HG03378 (cell line): ENCODE data around the gene METTL1.

ENCODE experiments used
- ATAC-seq: cut with Tn5 transposase; IDR thresholded peaks from one replicate; pipeline ENCODE4 v1.9.1; 2021; ENCODE audit warnings: mild to moderate bottlenecking, moderate library complexity; ENCODE audit not compliant: unreplicated experiment

The METTL1 gene

DNA sequence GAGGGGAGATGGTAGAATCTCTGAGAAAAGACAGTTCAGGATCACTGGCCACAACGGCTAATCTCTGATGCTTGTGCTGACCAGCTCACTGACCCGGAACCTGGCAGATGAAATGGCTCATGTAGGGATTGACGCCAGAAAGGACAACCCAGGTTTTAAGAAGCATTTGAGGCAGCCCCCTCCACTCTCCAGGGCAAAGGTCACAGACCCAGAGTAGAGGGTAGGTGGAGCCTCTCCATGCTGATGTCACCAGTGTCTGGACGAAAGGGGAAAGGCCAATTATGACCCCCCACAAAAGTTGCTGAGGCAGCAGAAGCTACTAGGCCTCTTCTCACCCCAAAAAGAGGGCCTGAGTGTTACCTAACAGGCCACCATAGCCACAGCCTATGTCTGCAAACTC is 1.2 kb downstream of the METTL1 start:
- no peak for ATAC-seq

DNA sequence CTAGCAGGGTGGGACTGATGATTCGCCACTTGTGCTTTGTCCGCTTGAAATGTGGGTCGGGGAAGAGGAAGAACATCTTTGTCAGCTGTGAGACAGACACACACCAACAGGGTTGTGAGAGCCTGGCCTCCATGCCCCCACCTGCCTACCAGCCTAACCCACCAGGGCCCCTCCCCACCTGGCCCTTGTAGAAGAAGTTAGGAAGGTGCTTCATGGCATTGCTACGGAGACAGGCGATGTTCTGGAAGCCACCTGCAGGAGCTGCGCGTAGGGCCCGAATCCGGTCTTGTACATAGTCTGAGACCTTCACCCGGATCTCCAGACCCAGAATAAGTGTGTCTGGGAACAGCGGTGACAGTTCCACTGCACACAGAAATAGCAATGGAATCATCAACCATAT is 2.3 kb downstream of the METTL1 start:
- ATAC-seq, result no peak

- no peak for ATAC-seq
These were observed 4.0 kb downstream of the METTL1 start for GRCh38 chr12:57767876-57768275.

DNA sequence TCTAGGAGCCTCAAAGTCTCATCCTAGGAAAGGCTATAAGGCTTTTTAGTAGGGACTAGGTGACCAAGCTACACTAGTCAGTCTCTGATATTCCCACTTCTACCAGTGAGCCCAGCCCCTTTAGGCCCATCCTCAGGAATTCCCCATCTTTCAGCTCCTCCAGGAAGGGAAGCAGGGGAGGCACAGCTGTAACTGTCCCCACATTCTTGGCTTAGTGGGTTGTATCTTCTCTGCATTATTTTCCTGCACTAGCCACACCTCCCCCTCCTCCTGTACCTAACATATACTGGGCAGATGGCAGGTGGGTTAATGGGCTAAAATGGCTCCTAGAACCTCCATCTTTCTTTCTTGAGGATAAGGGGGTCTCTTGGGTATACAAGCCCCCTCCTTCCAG is 4.6 kb downstream of the METTL1 start:
- no peak for ATAC-seq

- ATAC-seq, result no peak
These were observed 5.2 kb downstream of the METTL1 start, which contains the start of gene CYP27B1 for GRCh38 chr12:57766464-57767304. TSS of gene CYP27B1 (minus strand) at chr12:57767078. CDS start at chr12:57767041, 37 bp downstream.

GRCh38 chr12:57765698-57766463 is 6.0 kb downstream of the METTL1 start:
- no peak for ATAC-seq

DNA sequence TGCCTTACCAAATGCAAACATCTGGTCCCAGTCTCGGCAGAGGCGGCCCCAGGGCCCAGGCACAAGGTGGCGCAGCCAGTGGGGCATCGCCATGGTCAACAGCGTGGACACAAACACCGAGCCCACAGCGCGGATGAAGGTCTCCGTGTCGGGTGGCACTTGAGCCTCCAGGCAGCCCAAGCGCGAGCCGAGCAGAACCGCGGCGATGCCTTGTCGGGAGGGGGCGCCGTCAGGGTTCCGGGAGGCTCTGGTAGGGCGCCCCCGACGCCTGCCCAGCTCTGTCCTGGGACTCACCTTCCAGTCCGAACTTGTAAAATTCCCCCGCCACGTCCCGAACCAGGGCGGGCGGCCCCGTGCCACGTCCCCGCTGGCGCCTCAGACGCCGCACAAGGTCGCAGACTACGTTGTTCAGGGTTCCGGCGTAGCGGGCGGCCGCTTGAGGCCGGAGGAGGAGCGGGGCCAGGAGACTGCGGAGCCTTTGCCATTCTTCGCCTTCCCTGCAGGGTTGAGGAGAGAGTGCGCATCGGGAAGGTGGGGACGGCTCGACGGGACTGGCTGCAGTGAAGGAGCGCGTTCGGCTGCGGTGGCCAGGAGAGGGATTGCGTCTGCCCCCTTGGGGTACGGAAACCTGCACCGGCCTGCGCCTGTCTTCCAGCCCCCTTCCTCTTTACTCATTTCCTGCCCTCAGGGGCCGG is 6.8 kb downstream of the METTL1 start:
- peak; percentile 48 for ATAC-seq

DNA sequence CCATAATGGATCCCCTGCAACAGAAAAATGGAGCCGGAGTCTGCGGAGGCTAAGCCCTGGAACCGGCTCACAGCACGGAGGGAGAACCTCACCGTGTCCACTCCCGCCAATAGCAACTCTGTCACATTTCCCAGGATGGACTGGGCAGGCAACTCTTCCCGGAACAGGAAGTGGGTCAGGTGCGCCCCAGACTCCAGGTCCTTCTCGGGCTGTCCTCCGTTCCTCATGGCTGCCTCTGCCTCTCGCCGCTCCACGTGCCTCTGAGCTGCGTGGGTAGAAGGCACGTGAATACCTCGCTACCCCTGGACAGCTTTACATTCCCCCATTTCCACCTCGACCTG is 7.3 kb downstream of the METTL1 start:
- peak; percentile 5 for ATAC-seq

- ATAC-seq, result no peak
These were observed 7.8 kb downstream of the METTL1 start for GRCh38 chr12:57763881-57764661.

DNA sequence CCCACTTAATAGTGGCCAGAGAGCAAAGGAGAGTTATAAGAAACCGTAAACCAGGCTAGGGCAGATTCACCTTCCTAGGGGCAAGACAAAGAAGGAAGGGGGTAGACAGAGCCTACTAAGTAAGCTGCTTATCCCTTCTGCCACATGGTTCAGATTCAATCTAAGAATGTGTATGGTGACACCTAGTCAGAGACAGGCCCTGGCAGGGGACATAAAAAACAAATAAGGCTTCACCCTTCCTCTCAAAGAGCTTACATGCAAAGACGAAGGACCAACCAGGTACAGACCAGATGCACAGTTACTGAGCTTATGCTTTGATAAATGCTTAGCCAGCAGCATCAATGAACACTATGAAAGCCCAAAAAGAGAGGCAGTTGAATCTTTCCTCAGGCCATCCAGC is 9.4 kb downstream of the METTL1 start:
- no peak for ATAC-seq

DNA sequence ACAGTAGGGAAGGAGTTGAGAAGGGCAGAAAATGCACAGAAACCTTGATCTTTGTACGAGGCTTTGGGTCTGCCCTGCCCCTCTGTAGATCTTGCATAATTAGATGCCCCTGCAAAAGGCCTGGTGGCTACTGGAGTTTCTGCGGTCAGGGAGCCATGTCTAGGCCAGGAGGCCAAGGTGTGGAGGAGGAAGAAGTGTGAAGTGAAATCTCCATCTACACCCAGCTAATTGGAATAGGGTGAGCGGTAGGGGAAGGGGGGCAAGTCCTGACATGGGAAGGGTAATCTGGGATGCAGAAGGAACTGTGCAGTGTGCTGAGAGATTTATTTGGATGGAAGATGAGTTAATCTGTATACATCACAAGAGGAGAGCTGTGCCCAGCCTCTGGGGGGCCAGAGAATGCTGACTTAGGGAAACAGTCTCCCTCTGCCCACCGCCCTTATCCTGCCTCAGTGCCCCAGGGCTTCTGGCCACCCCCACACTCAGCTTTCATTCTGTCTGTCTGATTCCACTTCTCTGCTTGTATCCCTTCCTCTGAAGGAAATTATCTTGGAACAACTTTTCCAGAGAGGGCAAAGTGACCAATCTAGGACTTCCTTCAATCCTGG is 10.4 kb downstream of the METTL1 start:
- no peak for ATAC-seq

- no peak for ATAC-seq
These were observed 11.4 kb downstream of the METTL1 start for GRCh38 chr12:57760347-57760982.

DNA sequence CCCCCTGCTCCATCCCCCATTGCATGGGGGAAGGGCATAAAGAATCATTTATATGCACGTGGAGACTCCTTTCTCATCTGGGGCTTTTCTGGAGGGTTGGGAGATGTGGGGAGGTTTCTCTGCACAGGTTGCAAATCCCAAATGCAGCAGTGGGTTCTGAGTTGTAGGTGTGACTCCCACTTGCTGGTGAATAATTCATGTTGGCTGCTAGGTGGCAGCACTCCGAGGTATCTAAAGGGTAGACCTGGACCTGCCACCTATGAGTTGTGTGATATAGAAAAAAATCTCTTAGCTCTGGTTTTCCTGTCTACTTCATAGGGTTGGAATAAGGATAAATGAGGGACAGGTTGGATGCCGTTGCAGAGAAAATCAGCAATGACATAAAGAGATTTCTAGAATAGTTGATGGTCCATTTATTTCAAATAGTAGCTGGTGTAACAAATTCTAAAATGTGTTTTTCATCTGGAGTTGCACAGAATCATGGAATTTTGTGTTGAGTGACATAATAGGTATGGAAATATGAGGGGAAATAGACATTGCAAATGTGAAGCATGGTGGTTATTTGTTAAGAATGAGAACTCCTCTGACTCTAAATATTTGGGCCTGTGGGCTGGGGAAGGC is 12.4 kb downstream of the METTL1 start:
- ATAC-seq, result peak; percentile 45

- ATAC-seq, result no peak
These were observed 13.1 kb downstream of the METTL1 start for GRCh38 chr12:57758552-57759359.

DNA sequence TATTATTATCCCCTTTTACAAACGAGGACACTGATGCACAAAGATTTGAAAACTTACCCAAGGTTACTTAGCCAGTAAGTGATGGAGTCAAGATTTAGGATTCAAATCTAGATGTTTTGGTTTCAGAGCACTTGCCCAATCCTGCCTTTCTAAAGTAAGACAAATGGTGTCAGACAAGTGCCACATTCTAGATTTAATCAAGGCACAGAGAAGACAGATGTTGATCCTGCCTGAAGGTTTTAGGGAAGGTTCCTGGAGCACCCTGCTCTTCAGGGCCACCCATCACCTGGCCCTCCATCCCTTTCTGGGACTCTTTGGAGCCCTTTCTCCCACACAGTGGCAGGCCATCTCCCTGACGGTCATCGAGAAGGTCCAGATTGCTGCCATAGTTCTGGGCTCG is 14.1 kb downstream of the METTL1 start:
- no peak for ATAC-seq

DNA sequence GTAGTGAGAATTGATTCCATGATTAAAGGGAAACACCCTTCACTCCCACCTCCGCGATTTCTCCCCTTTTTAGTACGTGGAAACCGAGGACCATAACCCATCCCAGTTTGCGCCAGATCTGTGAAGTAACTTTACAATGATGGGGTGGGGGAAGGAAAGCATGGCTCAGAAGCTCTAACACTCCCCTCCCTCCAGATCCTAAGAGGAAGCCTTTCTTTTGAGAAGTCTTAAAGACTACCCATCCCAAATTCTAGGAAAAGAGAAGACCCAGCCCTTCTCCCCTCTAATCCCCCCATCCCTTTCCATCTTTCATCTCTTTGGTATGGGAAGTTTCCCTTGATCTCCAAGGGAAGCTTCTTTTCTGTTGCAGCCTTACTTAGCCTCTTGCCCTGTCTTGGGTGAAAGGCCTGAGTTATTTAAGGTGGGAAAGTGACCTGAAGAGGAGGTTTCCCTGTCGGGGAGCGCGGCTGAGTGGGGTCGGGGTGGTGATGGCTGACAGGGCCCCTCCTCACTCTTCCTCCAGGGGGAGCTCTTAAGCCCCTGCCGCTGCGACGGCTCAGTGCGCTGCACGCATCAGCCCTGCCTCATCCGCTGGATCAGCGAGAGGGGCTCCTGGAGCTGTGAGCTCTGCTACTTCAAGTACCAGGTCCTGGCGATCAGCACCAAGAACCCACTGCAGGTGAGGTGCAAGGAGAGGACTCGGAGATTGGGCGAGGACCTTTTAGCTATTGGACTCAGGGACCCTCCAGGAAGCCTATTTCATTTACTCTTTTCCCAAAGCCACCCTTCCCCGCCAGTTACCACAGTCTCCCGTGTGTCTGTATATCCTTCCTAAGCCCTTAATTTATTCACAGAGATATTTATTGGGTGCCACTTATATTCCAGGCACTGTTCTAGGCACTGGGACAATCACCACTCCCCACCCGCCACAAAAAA is 15.2 kb downstream of the METTL1 start:
- ATAC-seq, result peak; percentile 19
